ENCODE data around the gene MIPOL1. TPM values are rescaled to one million over a fixed set of nuclear protein-coding genes. Genes with fewer than 3 reads are reported as not detected.
A peak's percentile ranks its signal among the peaks of the same experiment; 100 is the strongest.

Gene MIPOL1
- total and polyA plus RNA-seq, 2 of the 4 experiments (the other 2 are of a cell fraction): 2.7 to 5.9 TPM

DNA sequence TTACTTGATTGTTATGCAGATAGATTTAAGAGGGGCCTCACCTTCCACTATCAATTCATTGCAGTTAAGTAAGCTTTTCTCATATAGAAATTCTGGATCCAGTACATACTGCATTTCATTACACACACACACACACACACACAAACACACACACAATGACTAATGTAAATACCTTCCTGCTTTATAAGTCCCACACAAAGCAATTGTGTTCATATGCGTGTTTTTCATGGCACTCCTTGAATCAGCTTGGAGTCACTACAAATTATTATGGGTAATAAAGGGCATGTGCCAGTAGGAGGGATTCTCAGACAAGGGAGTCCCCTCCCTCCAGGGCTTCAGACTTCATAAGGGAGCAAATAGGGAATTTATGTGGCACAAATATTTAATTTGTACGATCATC is 4.5 kb downstream of the MIPOL1 start:
- in situ Hi-C loops (cut with MboI; ENCODE audit: low sequenced_read_pairs): no loop called here
- no peaks in the 10 kb centered on the region for H4K20me1 ChIP-seq (ENCODE audit: insufficient read depth, low read length)
- no peak overlapping the region for H2AFZ ChIP-seq (replicated peaks; ENCODE audit: low read length, poor library complexity)
- H2BK15ac ChIP-seq (ENCODE audit: low read depth, low read length): no peak overlapping the region
- no peak overlapping the region for H2BK20ac ChIP-seq (ENCODE audit: low read depth, low read length)
- no peak overlapping the region for H3K18ac ChIP-seq (ENCODE audit: low read depth, low read length)
- H3K9me1 ChIP-seq (ENCODE audit: insufficient read depth, low read length): peaks cover 2% of the 10 kb centered on the region; the same call in 1 of the 2 replicates
- H2AK9ac ChIP-seq (replicated peaks; ENCODE audit: low read depth, low read length, poor library complexity): no peak overlapping the region
- H3K4me1 ChIP-seq (ENCODE audit: control insufficient read depth, insufficient read depth, low read length): no peaks in the 10 kb centered on the region
- TF ChIP-seq RFX5 (IDR thresholded peaks at IDR 0.05; ENCODE audit: low read depth, low read length) (no peak), MXI1 (IDR thresholded peaks at IDR 0.05; ENCODE audit: borderline replicate concordance, low read depth, low read length) (no peak), POLR2A (IDR thresholded peaks at IDR 0.05; ENCODE audit: low read depth, low read length) (no peak), BHLHE40 (IDR thresholded peaks at IDR 0.05; ENCODE audit: low read depth, low read length) (no peak)
- TF ChIP-seq, protein P1, sequence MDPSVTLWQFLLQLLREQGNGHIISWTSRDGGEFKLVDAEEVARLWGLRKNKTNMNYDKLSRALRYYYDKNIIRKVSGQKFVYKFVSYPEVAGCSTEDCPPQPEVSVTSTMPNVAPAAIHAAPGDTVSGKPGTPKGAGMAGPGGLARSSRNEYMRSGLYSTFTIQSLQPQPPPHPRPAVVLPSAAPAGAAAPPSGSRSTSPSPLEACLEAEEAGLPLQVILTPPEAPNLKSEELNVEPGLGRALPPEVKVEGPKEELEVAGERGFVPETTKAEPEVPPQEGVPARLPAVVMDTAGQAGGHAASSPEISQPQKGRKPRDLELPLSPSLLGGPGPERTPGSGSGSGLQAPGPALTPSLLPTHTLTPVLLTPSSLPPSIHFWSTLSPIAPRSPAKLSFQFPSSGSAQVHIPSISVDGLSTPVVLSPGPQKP (IDR thresholded peaks at IDR 0.05; ENCODE audit: borderline replicate concordance, low read depth, low read length): no peak
- H3K4me2 ChIP-seq (ENCODE audit: low read depth, low read length): no peak overlapping the region
- no peak overlapping the region for H2AK5ac ChIP-seq (ENCODE audit: low read depth, low read length)
- intact Hi-C loops (cut with micrococcal nuclease): no loop called here
- WGBS, 2 experiments (ENCODE audit: extremely low coverage in 2 of 2, insufficient read length in 1 of 2): no CpG with 5 or more reads among the region's 2 CpGs
- dilution Hi-C loops (cut with HindIII; ENCODE audit: low sequenced_read_pairs, unreplicated experiment): no loop called here
- no peak overlapping the region for H4K8ac ChIP-seq (ENCODE audit: low read depth in 2 of 2, low read length in 2 of 2)
- no peak overlapping the region for H3K14ac ChIP-seq (replicated peaks; ENCODE audit: low read depth, low read length)
- ChIA-PET CTCF (interaction anchor here (2.6 kb wide), 1 partner anchor 28 kb away, joined by 8 read pairs; no protein-coding TSS in a partner anchor), POLR2A (ENCODE audit: unreplicated experiment) (no interaction called here)
- H3K79me1 ChIP-seq (ENCODE audit: low read depth in 1 of 2, low read length in 2 of 2): peaks cover 19 to 31% of the 10 kb centered on the region in 2 experiments
- no peak overlapping the region for H3K4me3 ChIP-seq (ENCODE audit: insufficient read depth, low read depth, low read length)
- H3K56ac ChIP-seq (ENCODE audit: extremely low read depth, insufficient read depth, low read length): no peak overlapping the region
- no peaks in the 10 kb centered on the region for H3K27me3 ChIP-seq (ENCODE audit: control insufficient read depth, insufficient read depth, low read length)
- H3K23ac ChIP-seq (ENCODE audit: low read depth, low read length): 0 out of 2 replicates have a peak overlapping the region, but pooled peaks have one; percentile 12
- no peak overlapping the region for H4K91ac ChIP-seq (ENCODE audit: insufficient read depth, low read depth, low read length)
- H4K5ac ChIP-seq (ENCODE audit: low read depth, low read length): no peak overlapping the region
- ATAC-seq (ENCODE audit: low read depth) (no peak), DNase-seq (peak; percentile 45)
- no peak overlapping the region for H2BK5ac ChIP-seq (ENCODE audit: low read depth, low read length, poor library complexity, severe bottlenecking)
- H3K36me3 ChIP-seq (ENCODE audit: control insufficient read depth, insufficient read depth, low read length): no peaks in the 10 kb centered on the region
- H3K9me3 ChIP-seq (ENCODE audit: control insufficient read depth, insufficient read depth, low read length): peaks cover 7% of the 10 kb centered on the region
- no peak overlapping the region for H2BK120ac ChIP-seq (ENCODE audit: low read depth, low read length)
- H3K27ac ChIP-seq (ENCODE audit: insufficient read depth, low read length): no peak overlapping the region
- no peak overlapping the region for H3K4ac ChIP-seq (ENCODE audit: low read depth, low read length)
- no peak overlapping the region for H3K9ac ChIP-seq (ENCODE audit: low read depth, low read length)
- BruUV-seq (replicated peaks): no TSS peak
